NOMO-1 treated with dmso at 0.1 percent for 144 hours (cell line): Measurements from ENCODE around the gene SRGAP3.
"Not testable (repeated sequence)": the region's sequence is repeated elsewhere in the genome, so short reads cannot be mapped to it uniquely, and the experiment has no call there.

Source experiments
- DNase-seq: peaks from one replicate; lab custom pipeline; 2025; ENCODE audit not compliant: unreplicated experiment; lab: John Stamatoyannopoulos, UW

Gene SRGAP3

DNA sequence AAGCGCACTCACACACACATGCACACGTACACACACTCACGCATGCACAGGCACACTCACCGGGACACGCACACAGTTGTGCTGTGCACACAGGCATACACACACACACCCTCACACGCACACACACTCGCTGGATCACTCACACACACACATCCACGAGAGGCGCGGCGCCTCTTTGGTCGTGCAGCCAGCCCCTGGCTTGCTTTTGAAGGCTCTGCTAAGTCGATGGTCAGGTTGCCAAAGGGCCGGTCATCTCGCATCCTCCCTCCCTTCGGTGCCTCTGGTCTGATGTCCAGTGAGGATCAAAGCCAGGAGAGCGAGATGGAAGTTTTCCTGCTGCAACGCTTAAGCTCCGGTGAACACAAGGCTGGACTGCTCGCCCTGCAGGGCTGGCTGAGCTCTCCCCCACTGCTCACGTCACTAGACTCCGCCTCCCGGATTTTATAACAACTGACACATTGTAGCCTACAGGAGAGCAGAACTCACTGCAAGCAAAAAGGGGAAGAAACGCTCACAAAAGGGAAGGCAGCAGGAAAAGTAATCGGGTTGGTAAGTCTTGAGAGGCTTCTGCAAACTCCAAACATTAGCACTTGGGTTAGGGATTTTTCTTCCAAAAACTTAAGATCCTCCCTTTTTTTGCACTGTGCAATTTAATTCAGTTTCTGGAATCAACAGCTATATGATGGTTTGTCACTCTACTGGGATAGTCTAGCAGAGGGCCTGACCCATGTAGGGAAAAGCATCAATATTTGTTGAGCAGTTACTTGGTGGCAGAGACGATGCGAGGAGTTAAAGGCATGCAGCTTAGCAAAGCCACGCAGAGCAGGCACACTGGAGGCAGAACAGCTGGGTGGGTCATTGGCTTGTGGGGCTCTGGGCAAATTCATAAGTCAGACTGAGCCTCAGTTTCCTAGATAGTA is at the start of gene SRGAP3:
TSS of gene SRGAP3 (minus strand) at position 374 of the 920 bp plus-strand sequence. CDS start 695 bp downstream, outside the sequence.
- peak; percentile 96 for DNase-seq

DNA sequence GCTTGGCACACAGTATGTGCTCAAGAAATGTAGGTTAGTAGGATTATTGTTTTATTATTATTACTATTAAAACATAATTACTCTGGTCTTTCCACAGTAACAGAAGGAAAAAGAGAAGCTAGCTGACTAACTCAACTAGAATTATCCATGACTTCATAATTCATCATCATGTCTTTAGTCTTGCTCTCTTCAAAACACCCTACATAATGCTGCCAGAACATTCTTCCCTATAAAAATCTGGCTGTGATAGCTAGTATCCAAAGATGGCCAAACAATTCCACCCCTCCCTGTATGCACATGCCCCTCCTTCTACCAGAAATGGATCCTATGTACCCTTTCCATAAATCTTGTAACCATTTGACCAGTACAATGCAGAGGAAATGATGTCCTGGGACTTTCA is 48.8 kb upstream of the SRGAP3 start:
- no peak for DNase-seq

DNA sequence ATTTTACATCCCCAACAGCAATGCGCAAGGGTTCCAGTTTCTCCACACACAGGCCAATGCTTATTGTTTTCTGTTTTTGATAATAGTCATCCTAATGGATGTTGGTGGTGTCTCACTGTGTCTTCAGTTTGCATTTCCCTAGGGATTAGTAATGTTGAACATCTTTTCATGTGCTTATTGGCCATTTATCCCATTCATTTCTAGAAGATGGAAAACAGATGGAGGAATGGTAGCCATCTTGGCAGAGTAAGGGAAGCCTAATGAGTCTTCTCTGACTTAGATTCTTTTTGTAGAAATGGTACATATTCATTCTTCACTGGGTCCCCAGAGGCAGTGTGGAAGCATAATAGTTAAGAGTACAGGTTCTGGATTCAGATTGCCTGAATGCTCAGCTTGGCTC is 46.8 kb upstream of the SRGAP3 start:
- no peak for DNase-seq

DNA sequence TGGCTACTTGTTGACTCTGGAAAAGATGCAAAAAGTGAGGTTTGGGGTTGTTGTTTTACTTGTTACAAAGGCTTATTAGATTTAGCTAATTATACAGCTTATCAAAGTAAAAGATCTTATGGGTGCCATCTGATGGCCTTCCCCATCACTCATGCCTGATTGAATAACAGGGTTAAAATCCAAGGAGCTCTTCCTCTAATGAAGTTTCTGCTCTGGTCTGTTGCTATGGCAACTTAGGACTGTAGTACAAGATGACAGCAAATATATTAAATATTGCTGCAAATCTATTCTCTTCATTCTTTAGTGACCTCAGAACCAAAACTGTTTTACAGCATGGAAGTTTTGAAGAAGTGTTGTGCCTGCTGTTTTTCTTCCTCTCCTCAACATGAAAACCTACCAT is 45.6 kb upstream of the SRGAP3 start:
- no peak for DNase-seq

DNA sequence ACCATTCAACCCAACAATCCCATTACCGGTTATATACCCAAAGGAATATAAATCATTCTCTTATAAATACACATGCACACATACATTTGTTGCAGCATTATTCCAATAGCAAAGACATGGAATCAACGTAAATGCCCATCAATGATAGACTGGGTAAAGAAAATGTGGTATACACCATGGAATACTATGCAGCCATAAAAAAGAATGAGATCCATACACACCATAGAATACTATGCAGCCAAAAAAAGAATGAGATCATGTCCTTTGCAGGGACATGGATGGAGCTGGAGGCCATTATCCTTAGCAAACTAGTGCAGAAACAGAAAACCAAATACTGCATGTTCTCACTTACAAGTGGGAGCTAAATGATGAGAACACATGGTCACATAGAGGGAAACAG is 44.5 kb upstream of the SRGAP3 start:
- DNase-seq: not testable (repeated sequence)

DNA sequence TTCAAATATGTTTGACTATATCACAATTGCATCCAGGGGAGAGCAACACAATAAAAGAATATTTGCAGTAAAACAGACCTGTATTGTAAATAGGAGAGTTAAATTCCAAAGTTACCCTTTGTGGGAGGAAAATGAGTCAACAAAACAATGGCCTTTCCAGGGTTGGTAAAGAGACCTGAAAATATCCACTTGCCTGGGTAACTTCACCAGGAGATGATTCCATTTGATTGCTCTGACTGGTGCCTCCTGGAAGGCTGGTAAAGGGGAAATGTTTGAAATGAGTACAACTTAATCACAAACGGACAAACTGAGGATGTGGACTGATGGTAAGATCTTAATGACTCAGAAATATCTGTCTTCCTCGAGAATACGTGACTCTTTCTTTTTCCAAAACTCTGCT is 43.6 kb upstream of the SRGAP3 start:
- DNase-seq: no peak

DNA sequence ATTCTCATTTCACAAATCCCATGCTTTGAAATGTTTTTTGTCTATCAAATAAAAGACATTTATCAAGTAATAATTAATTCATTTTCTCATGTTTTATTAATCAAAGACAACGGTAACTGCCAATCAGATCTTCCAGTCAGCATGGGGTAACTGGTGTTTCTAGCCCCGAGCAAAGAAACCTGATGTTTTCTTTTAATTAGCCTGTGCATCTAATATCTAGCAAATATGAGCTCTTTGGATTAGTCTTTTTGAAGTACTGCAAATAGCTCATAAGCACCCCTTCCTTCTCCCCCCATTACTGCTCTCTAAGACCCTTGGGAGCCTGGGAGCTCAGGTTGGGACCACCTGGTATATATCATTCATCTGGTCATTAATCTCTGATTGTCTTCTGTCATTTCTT is 43.1 kb upstream of the SRGAP3 start:
- DNase-seq: no peak

DNA sequence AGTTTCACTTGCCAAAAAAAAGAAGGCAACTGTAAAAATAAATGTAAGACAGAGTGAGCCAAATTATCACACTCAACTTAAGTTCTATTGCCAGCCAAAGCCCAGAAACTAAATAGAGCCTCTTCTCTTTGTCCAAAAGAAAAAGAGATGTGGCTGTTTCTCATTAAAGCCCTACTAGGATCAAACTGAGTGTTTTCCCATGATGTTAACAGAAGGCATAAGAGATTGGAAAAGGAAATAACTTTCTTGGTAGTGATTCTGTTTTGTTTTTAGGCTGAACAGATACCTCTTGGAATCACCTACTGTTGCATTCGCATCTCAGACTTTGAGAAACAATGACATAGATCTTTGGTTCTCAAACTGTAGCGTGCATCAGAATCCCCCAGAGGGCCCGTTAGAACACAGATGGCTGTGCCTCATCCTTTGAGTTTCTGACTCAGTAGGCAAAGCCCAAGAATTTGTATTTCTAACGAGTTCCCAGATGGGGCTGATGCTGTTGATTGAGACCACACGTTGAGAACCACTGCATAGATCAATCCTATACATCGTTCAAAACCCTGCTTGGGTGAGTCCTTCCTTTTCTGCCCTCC is 42.5 kb upstream of the SRGAP3 start:
- no peak for DNase-seq

DNA sequence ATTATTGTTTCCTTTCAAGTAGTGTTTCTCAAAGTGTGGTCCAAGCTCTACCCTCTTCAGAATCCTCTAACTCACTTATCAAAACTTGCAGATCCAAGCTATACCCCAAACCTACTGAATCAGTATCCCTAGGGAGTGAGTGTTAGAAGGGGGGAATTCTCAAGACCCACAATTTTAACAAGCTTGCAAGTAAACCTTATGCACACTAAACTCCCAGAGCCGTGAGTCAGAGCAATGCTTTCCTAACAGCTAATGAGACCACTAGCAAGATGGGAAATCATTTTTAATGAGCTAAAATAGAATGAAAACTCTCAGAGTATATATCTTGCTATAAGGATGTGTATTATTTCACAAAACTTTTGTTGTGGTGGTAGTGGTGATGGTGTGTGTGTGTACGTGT is 41.1 kb upstream of the SRGAP3 start:
- no peak for DNase-seq

DNA sequence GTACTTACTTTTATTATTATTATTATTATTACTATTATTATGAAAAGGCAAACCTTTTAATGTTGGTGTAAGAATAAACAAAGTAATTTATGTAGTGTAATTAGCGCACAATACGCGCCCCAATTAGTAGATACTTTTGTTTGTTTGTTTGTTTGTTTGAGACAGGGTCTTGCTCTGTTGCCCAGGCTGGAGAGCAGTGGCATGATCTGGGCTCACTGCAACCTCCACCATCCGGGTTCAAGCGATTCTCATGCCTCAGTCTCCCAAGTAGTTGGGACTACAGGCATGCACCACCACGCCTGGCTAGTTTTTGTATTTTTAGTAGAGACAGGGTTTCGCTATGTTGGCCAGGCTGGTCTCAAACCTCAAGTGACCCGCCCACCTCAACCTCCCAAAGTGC is 32.1 kb upstream of the SRGAP3 start:
- not testable (repeated sequence) for DNase-seq

DNA sequence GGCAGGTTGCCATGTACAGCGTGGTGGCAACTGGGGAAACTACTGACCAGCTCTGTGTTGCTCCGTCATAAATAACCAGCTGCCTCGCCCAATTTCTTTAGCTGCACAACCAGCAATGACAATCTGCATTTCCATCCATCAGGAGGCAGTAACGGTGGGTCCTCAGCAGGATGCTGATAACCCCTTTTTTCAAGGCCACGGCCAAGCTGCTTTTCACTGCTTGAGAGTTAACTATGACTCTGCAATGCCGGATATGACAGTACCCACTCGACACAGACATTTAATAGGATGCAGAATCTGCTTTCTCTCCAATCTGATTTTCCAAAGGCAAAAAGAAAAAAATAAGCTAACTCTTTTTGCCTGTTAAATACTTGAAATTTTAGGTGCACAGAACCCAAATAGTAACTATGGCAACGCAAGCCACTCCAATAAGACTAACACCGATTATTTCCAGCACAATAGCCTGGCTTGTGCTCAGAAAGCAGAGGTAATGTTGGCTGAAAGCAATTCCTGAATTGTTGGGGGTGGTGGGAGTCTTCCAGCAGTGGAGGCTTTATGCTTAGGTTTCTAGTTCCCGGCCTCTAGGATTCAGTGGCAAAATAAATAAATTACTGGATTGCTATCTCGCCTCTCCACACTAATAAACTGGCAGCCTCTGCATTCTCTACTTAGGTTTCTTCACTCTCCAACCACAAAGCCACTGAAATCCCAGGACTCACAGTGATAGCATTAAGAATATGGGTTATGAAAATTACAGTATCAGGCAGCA is 31.2 kb upstream of the SRGAP3 start:
- DNase-seq: no peak

DNA sequence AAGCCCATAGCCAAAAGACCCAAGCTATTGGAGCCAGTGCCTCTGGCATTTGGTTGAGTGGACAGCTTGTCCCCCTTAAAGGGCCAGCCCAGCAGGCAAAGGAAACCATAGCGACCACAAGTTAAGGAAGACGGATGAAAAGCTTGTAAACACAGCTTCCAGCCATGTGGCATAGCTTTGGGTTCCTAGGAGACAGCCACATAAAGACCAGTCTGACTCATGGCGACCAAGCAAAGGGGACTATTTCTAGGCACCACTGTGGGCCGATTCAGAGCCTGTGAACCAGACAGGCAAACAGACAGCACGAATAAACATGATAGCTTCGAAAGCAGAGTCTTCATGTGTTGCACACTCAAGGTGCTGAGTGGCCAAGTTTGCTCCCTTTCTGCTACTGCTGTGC is 30.5 kb upstream of the SRGAP3 start:
- DNase-seq: no peak

DNA sequence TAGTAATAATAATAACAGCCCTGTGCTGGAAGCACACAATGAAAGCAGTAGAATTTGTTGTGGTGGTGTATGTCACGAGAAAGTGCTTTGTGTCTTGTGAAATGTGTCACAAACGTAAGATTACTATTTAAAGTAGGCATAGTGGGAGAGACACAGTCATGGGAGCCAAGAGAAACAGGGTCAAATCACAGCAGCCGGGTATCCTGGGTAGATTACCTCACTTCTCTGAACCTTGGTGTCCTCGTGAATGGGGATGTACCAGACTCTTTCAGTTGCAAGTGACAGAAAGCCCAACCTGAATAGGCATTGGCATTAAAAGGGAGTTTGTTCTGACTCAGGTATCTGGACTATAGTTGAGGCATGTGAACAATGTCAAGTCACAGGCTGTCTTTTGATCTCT is 29.1 kb upstream of the SRGAP3 start:
- DNase-seq: no peak

DNA sequence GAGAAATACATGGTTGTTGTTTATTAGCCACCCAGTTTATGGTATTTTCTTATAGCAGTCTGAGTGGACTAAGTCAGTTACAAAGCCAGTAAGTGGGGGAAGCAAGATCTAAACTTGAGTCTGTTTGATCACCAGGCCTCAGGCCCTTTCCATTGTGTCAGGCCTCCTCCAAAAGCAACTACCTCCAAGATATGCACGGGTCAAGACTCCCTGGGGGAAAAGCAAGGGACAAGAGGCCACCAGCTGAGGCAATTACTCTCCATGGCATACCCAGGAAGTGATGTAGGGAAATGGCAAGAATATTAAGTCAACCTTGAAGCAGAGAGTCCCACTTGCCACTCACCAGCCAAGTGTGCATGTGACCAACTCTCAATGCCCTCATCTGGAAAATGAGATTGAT is 28.6 kb upstream of the SRGAP3 start:
- DNase-seq: no peak

DNA sequence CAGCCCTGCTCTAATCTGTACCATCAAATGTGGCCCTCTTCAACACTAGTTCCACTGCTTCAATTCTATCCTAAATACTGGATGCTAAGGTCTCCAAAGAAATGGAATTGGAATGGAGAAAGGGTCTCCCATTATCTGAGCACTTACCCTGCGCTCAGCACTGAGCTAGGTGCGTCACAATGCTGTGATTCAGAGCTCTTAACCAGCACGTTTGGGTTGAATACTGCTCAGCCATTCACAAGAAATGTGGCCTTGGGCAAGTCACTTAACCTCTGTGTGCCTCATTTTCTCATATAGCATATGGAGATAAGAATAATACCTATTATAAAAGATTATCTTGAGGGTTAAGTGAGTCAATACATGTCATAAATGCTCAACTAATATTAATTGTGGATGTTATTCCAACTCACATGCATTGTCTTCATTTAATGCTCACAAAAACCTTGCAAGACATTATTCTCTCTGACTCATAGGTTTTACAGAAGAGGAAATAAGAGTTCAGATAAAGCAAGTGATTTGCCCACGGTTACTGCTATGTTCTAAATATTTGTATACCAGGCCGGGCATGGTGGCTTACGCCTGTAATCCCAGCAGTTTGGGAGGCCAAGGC is 27.4 kb upstream of the SRGAP3 start:
- DNase-seq: no peak

DNA sequence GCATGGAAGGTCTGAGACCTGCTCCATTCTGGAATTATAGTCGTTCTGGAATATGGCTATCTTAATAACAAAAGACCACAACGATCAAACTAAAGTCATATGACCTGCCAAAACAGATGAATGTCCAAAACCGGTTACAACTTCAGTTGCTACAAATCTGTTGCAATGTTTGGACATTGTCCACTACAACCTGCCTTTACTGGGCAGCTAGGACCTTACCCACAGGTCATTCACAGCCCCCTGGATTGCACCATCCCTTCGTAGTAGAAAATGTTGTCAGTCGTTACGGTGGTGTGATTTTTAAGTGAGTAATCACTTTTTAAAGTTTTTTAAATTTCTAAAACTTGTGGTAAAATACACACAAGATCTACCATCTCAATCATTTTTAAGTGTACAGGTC is 22.5 kb upstream of the SRGAP3 start:
- DNase-seq: no peak

DNA sequence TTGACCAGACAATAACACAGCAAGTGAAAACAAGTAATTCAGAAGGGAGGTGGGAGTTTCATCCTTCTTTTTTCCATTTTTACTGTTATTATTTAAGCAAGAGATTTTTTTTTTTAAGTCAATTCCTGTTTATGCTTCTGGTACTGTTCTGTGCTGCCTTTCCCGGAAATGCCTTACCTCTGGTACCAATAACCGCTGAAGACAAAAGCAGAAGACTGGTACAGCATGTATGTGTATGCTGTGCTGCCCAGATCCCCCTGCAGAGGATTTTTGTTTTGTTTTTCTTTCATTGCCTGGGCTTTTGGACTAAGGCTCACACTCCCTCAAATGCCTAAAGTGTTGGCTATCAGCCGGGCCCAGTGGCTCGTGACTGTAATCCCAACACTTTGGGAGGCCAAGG is 21.3 kb upstream of the SRGAP3 start:
- DNase-seq: no peak

DNA sequence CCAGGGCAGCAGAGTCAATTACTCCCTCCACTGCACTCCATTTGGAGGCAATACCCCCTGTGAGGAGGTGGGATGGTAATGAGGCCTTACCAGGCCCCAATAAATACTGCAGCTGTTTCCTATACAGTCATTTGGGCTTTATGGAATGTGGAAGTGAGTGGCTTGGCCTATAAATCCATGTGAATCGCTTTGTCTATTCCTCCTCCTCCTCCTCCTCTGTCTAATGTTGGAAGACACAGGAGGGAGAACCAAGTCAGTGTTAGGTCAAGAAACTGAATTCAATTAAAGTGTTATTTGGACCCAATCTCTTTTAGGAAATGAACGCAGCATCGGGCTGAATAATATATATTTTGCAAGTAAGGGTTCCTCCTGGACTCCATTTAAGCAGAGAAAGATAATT is 17.3 kb upstream of the SRGAP3 start:
- DNase-seq: no peak

DNA sequence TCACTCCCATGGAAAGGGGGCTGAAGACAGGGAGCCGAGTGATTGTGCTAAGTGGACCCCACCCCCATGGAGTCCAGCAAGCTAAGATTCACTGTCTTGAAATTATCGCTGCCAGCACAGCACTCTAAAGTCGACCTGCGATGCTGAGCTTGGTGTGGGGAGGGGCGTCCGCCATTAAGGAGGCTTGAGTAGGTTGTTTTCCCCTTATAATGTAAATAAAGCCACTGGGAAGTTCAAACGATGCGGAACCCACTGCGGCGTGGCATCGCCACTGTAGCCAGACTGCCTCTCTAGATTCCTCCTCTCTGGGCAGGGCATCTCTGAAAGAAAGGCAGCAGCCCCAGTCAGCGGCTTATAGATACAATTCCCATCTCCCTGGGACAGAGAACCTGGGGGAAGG is 10.9 kb upstream of the SRGAP3 start:
- DNase-seq: no peak

DNA sequence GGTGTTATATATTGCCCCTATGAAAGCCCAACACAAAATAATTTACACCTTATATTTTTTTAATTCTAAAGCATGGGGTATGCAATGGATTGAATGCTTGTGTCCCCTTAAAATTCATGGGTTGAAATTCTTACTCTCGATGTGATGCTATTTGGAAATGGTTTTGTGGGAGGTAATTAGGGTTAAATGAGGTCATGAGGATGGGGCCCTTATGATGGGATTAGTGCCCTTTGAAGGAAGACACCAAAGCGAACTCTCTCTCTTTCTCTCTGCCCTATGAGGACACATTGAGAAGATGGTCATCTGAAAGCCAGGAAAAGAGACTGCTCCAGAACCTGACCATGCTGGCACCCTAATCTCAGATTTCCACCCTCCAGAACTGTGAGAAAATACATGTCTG is 7.6 kb upstream of the SRGAP3 start:
- no peak for DNase-seq

DNA sequence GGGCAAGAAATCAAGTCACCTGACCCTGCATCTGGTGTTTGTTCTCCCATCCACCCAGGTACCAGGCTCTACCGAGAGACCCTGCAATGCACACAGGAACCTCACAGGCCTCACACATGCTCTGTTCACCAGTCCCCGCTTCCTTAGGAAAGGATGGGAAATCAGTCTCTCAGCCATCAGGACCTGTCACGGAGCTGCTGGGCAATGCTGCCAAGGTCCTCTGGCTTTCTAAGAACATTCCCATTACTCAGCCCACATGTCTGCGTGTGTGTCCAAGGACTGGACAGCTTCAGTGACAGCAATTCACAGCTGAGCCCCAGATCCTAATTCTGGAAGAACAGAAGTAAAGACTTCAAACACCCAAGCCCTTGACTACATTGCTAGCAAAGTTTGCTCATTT is 6.5 kb upstream of the SRGAP3 start:
- DNase-seq: no peak

DNA sequence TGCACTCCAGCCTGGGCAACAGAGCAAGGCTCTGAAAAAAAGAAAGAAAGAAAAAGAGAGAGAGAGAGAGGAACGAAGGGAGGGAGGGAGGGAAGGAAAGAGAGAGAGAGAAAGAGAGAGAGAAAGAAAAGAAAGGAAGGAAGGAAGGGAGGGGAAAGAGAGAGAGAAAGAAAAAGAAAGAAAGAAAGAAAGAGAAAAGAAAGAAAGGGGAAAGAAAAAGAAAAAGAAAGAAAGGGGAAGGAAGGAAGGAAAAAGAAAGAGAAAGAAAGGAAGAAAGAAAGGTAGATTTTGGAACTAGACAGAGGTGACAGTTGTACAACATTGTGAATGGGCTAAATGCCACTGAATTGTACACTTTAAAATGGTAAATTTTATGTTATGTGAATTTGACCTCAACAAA is 5.3 kb upstream of the SRGAP3 start:
- no peak for DNase-seq
